Ishikawa (cell line): ENCODE measurements around the gene ARVCF.

Experiments used
- CREB1 ChIP-seq: IDR thresholded peaks from 2 replicates; pipeline ENCODE4 v1.6.1; 2012; ENCODE audit warnings: low read depth
- EGR1 ChIP-seq: IDR thresholded peaks from 2 replicates; pipeline ENCODE4 v1.6.1; 2012
- EP300 ChIP-seq: IDR thresholded peaks from 2 replicates; pipeline ENCODE4 v1.6.1; 2012; ENCODE audit warnings: borderline replicate concordance
- FOXM1 ChIP-seq: IDR thresholded peaks from 2 replicates; pipeline ENCODE4 v1.6.1; 2012; ENCODE audit warnings: low read depth, borderline replicate concordance
- RAD21 ChIP-seq: IDR thresholded peaks from 2 replicates; pipeline ENCODE4 v1.6.1; 2012; ENCODE audit warnings: low read depth
- TEAD4 ChIP-seq: IDR thresholded peaks from 2 replicates; pipeline ENCODE4 v1.6.1; 2012
- ZBTB7A ChIP-seq: IDR thresholded peaks from 2 replicates; pipeline ENCODE4 v1.6.1; 2012; ENCODE audit warnings: low read depth
- TF ChIP-seq, protein P1 (sequence below): IDR thresholded peaks from 2 replicates; pipeline ENCODE4 v1.6.1; 2012
- TF ChIP-seq, protein P2 (sequence below): IDR thresholded peaks from 2 replicates; pipeline ENCODE4 v1.6.1; 2012

DNA sequence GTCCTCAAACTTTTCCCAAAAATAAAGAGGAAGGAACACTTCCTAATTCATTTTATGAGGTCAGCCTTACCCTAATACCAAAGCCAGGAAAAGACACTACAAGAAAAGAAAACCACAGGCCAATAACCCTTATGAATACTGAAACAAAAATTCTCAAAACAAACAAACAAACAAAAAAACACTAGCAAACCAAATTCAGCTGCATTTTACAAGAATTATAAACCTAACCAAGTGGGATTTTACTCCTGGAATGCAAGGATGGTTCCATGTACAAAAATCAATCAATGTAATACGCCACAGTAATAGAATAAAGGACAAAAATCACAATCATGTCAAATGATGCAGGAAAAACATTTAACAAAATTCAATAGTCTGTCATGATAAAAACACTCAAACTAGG, 13.3 kb downstream of the ARVCF start:
- TF ChIP-seq RAD21 (no peak), EP300 (no peak), CREB1 (no peak), FOXM1 (no peak), EGR1 (no peak), TEAD4 (no peak), ZBTB7A (no peak)
- TF ChIP-seq, protein P1, sequence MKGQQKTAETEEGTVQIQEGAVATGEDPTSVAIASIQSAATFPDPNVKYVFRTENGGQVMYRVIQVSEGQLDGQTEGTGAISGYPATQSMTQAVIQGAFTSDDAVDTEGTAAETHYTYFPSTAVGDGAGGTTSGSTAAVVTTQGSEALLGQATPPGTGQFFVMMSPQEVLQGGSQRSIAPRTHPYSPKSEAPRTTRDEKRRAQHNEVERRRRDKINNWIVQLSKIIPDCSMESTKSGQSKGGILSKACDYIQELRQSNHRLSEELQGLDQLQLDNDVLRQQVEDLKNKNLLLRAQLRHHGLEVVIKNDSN, result no peak
- TF ChIP-seq, protein P2, sequence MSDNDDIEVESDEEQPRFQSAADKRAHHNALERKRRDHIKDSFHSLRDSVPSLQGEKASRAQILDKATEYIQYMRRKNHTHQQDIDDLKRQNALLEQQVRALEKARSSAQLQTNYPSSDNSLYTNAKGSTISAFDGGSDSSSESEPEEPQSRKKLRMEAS, result no peak
